Measurements from ENCODE around the gene GNAQ. TPM values are rescaled to one million over a fixed set of nuclear protein-coding genes. Genes with fewer than 3 reads are reported as not detected.

The GNAQ gene
- total RNA-seq, 4 donors from 2014 or later = 13.1 to 19.7 (median 16.4) TPM

DNA sequence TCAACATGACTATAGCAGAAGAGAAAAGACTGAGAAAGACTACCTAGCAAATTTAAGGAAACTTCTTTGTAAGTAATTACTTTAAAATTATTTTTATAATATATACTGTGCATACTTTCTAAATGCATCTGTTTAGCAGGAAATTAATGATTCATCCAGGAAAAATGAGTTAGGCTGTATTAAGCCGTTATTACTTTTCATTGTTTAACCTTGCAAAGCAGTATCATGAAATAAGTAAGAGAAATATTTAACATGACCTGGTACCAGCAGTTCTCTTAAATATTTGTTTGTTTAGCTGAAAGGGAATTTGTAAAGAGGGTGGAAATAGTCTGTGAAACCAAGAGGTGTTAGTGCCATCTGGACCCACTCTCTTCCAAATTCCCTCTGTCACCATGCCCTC is 175.0 kb downstream of the GNAQ start:
- no peak for DNase-seq (ENCODE audit: low spot score in 2 of 2)
- no peak for TF ChIP-seq POLR2A (IDR thresholded peaks at IDR 0.05)
- TF ChIP-seq, protein P1, sequence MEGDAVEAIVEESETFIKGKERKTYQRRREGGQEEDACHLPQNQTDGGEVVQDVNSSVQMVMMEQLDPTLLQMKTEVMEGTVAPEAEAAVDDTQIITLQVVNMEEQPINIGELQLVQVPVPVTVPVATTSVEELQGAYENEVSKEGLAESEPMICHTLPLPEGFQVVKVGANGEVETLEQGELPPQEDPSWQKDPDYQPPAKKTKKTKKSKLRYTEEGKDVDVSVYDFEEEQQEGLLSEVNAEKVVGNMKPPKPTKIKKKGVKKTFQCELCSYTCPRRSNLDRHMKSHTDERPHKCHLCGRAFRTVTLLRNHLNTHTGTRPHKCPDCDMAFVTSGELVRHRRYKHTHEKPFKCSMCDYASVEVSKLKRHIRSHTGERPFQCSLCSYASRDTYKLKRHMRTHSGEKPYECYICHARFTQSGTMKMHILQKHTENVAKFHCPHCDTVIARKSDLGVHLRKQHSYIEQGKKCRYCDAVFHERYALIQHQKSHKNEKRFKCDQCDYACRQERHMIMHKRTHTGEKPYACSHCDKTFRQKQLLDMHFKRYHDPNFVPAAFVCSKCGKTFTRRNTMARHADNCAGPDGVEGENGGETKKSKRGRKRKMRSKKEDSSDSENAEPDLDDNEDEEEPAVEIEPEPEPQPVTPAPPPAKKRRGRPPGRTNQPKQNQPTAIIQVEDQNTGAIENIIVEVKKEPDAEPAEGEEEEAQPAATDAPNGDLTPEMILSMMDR (IDR thresholded peaks at IDR 0.05) = no peak
- WGBS, 2 donors = 62 to 63% methylated on average over 1 of the region's 1 CpG
- no peak overlapping the region for H3K4me3 ChIP-seq (ENCODE audit: low read depth, poor library complexity, severe bottlenecking)
- intact Hi-C loops (cut with DNase I; ENCODE audit: low total_unique reads) = no loop called here

DNA sequence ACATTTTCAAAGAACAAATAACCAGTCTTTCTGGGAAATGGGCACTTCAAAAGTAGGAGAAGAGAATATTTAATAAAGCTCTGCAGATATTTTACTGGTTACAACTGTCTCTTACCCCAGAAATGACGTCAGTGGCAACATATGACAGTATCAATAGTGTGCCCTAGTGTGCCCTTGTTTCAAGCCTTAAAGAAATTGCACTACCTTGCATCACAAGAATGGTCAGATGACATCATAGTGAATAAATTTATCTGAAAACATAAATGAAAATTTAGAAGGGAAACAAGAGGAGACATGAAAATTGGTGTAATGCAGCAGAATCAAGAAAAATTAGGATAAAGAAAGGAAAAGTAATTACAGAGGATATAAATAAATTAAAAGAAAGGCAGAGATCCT is 176.7 kb downstream of the GNAQ start:
- intact Hi-C loops (cut with DNase I; ENCODE audit: low total_unique reads) = no loop called here
- H3K4me3 ChIP-seq (ENCODE audit: low read depth, poor library complexity, severe bottlenecking) = no peak overlapping the region
- no peak for DNase-seq (ENCODE audit: low spot score in 2 of 2)
- WGBS, 2 donors = 79 to 91% methylated on average over 1 of the region's 1 CpG
- TF ChIP-seq, protein P1 (IDR thresholded peaks at IDR 0.05) = no peak
- no peak for TF ChIP-seq POLR2A (IDR thresholded peaks at IDR 0.05)

DNA sequence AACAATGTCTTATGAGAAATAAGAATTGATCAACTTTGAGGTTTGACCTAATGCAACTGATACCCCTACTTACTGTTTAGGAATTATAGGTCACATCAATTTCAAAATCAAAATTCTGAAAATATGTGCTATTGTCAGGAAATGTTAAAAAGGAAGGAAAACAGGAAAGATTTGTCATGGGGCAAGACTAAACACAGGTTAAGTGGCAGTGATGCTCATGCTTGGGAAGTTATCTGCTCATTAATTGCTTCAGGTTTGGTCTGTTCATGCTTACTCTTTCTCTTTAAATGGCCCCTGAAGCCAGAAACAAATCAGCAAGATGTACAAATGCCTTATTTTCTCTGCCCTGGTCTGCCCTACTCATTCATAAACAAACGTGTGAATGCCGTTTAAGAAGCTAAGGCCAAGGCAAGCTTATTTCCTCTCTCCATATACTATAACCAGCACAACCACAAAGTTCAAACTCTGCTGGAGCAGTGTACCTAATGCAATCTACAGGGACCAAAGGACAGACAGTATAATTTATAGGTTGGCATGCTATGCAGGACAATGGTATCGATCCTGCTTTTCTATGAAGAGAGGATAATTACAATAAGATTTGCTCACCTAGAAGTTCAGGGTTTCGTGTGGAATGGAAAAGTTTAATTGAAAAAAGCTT is 177.2 kb downstream of the GNAQ start:
- no peak overlapping the region for H3K4me3 ChIP-seq (ENCODE audit: low read depth, poor library complexity, severe bottlenecking)
- intact Hi-C loops (cut with DNase I; ENCODE audit: low total_unique reads) = no loop called here
- 71 to 88% methylated on average over 4 of the region's 4 CpGs for WGBS, 2 donors
- no peak for DNase-seq (ENCODE audit: low spot score in 2 of 2)
- TF ChIP-seq POLR2A (IDR thresholded peaks at IDR 0.05) = no peak
- TF ChIP-seq, protein P1 (IDR thresholded peaks at IDR 0.05) = no peak

DNA sequence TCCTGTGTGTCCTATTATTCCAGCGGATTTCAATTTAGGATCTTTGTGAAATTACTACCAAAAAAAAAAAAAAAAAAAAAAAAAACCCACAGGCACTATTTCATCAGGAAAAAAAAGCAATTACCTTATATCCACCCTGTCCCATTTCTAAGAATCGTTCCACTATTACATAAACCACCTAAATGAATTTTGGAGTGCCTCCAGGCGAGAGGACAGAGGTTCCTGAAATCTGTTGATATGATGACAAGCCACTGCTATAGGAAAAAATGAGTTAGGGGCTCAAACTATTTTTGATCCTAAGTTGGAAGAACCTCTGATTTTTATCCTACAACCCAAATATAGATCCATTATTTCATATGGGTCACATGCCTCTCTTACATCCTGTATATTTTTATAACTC is 177.9 kb downstream of the GNAQ start:
- TF ChIP-seq, protein P1 (IDR thresholded peaks at IDR 0.05) = no peak
- TF ChIP-seq POLR2A (IDR thresholded peaks at IDR 0.05) = no peak
- no peak overlapping the region for H3K4me3 ChIP-seq (ENCODE audit: low read depth, poor library complexity, severe bottlenecking)
- no peak for DNase-seq (ENCODE audit: low spot score in 2 of 2)
- intact Hi-C loops (cut with DNase I; ENCODE audit: low total_unique reads) = no loop called here
- 83 to 85% methylated on average over 3 of the region's 3 CpGs for WGBS, 2 donors

DNA sequence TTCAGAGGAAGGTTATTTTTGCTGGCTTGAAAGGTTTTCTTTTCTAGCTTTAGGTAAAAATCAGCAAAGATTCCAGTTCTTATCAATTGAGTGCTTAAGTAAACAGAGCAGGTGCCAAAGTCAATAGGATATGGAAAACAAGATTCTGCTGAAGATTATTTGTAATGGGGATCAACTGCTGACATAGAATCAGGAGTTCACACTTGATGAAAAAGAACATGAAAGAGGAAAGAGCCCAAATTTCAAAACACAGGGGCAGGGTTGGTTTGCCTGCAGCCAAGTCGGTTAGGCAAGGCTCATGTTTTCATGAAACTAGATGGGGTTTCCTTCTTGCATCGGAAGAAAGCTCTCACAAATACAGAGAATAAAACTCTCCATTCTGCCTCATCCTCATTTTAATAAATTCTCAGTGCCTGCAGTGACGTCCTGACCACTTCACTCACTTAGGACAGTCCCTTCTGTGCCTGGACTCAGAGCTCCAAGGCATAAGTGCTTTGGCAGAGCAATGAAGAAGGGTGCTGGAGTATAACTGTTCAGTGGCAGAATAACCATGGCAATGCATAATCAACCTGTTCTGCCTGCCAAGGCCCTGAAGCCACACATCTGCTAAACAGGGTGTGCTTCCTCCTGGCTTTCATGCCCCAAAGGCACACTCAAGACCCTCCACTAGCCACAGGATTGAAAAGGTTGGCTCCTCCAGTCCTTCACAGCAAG is 179.6 kb downstream of the GNAQ start:
- no peak for DNase-seq (ENCODE audit: low spot score in 2 of 2)
- H3K4me3 ChIP-seq (ENCODE audit: low read depth, poor library complexity, severe bottlenecking) = no peak overlapping the region
- intact Hi-C loops (cut with DNase I; ENCODE audit: low total_unique reads) = no loop called here
- WGBS, 2 donors = 72 to 78% methylated on average over 3 of the region's 3 CpGs
- TF ChIP-seq, protein P1 (IDR thresholded peaks at IDR 0.05) = no peak

All from lower leg skin (tissue), 4 donors.